RWPE2 (cell line): ENCODE data around the gene TOMM5.

Source experiments
- ATAC-seq: fragments of 200-7000 bp; cut with Tn5 transposase; 3 replicates; pipeline ENCODE4 v1.9.1; 2021; ENCODE audit warnings: low read depth
- DNase-seq: peaks from one replicate; pipeline ENCODE4 v3.0.0-alpha.2; 2020; ENCODE audit warnings: low spot score
- H3K27ac ChIP-seq: fragments of 450-650 bp; 2 replicates; pipeline ENCODE4 v1.5.1; 2017; ENCODE audit warnings: mild to moderate bottlenecking; ENCODE audit not compliant: poor library complexity, severe bottlenecking
- H3K27me3 ChIP-seq: fragments of 250-450 bp; sonication (Bioruptor Pico); 2 replicates; pipeline ENCODE4 v1.5.1; 2021; ENCODE audit warnings: mild to moderate bottlenecking, moderate library complexity; ENCODE audit not compliant: insufficient read depth, poor library complexity, severe bottlenecking
- H3K36me3 ChIP-seq: fragments of 250-450 bp; sonication (Bioruptor Pico); 2 replicates; pipeline ENCODE4 v1.5.1; 2020; ENCODE audit warnings: low read depth, mild to moderate bottlenecking, moderate library complexity
- H3K4me1 ChIP-seq: fragments of 250-450 bp; sonication (Bioruptor Pico); 2 replicates; pipeline ENCODE4 v1.5.1; 2021; ENCODE audit warnings: mild to moderate bottlenecking, moderate library complexity; ENCODE audit not compliant: insufficient read depth, poor library complexity, severe bottlenecking
- H3K4me3 ChIP-seq: fragments of 250-450 bp; sonication (Bioruptor Pico); 2 replicates; pipeline ENCODE4 v1.5.1; 2021; ENCODE audit warnings: mild to moderate bottlenecking, moderate library complexity; ENCODE audit not compliant: severe bottlenecking
- H3K9me3 ChIP-seq: fragments of 250-450 bp; sonication (Bioruptor Pico); 2 replicates; pipeline ENCODE4 v1.5.1; 2021; ENCODE audit warnings: mild to moderate bottlenecking, moderate library complexity; ENCODE audit not compliant: severe bottlenecking
- CTCF ChIP-seq: fragments of 450-650 bp; IDR thresholded peaks from one replicate; pipeline ENCODE4 v1.5.1; 2017; ENCODE audit warnings: mild to moderate bottlenecking, moderate library complexity; ENCODE audit not compliant: poor library complexity, severe bottlenecking

TOMM5 gene

DNA sequence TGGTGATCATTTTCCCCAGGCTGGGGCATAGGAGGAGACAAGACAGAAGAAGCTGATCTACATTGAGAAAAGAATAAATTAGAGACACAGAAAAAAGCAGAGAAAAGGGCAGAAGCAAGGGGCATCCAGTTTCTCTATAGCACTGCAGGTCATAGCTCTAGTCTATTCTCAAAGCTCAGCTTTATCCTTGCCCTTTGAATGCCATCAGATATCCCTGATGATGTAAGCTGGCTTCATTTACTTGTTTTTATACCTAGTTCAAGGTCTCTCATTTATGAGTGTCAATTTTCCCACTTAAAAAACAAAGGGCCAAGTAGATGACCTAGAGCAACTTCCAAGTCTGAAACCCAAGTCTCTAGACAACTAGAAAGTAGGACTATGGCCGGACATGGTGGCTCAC, 48.9 kb downstream of the TOMM5 start:
- Histone ChIP-seq H3K27ac (no peak overlapping the region), H3K4me3 (no peak overlapping the region), H3K4me1 (no peaks in the 10 kb centered on the region), H3K27me3 (no peaks in the 10 kb centered on the region), H3K9me3 (no peaks in the 10 kb centered on the region), H3K36me3 (no peaks in the 10 kb centered on the region)
- DNase-seq (no peak), ATAC-seq (no peak)
- TF ChIP-seq CTCF, result no peak

DNA sequence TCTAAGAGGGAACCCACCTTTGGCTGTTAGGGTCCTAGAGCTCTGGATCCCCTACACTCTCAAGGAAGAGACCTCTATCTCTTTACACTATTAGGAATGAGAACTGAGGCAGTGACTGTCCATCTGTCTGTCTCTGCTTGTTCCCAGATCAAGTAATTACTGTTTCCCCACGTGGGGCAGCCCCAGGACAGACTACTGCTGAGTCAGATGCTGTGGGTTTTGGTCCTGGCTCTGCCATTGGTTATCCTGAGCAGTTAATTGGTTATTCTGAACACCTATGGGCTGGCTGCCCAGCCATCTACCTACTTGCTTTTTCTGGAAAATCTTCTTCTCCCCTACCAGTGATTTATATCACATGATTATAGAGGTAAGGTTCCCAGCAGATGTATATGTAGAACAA, 49.5 kb downstream of the TOMM5 start:
- Histone ChIP-seq H3K4me1 (no peaks in the 10 kb centered on the region), H3K9me3 (no peaks in the 10 kb centered on the region), H3K36me3 (no peaks in the 10 kb centered on the region), H3K27me3 (no peaks in the 10 kb centered on the region), H3K27ac (no peak overlapping the region), H3K4me3 (no peak overlapping the region)
- TF ChIP-seq CTCF, result no peak
- ATAC-seq (0 out of 3 replicates have a peak, but pooled peaks have one; percentile 23), DNase-seq (no peak)

GRCh38 chr9:37542488-37542887, 49.9 kb downstream of the TOMM5 start:
- TF ChIP-seq CTCF, result no peak
- no peaks in the 10 kb centered on the region for H3K36me3 ChIP-seq
- no peaks in the 10 kb centered on the region for H3K9me3 ChIP-seq
- H3K27ac ChIP-seq, result no peak overlapping the region
- no peak overlapping the region for H3K4me3 ChIP-seq
- no peaks in the 10 kb centered on the region for H3K27me3 ChIP-seq
- ATAC-seq (no peak), DNase-seq (no peak)
- no peaks in the 10 kb centered on the region for H3K4me1 ChIP-seq

- no peaks in the 10 kb centered on the region for H3K9me3 ChIP-seq
- no peak for ATAC-seq
- no peak overlapping the region for H3K27ac ChIP-seq
- DNase-seq, result no peak
- no peak overlapping the region for H3K4me3 ChIP-seq
- TF ChIP-seq CTCF, result no peak
- no peaks in the 10 kb centered on the region for H3K4me1 ChIP-seq
- H3K36me3 ChIP-seq, result no peaks in the 10 kb centered on the region
- no peaks in the 10 kb centered on the region for H3K27me3 ChIP-seq
Observed at GRCh38 chr9:37541465-37541864, 50.9 kb downstream of the TOMM5 start.

DNA sequence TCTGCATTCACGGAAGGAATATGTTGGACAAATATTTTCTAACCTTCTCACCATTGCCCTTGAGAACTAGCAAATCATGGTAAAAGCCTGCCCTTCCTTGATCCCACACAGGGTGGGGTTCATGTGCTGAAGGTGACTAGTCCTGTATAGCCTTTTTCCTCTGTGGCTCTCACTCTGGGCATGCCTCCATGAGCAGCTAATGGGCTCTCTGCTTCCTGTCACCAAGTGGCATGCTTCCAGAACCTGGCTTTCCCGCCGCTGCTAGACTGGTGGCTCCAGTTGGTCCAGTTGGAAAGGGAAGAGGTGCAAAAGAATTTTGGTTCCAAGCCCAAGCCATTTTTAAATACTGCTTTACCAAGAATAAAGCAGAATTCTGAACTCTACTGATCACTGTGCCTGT, 51.8 kb downstream of the TOMM5 start:
- Histone ChIP-seq H3K36me3 (no peaks in the 10 kb centered on the region), H3K27ac (no peak overlapping the region), H3K27me3 (no peaks in the 10 kb centered on the region), H3K4me1 (no peaks in the 10 kb centered on the region), H3K4me3 (no peak overlapping the region), H3K9me3 (no peaks in the 10 kb centered on the region)
- no peak for DNase-seq
- no peak for ATAC-seq
- TF ChIP-seq CTCF, result no peak
